ENCODE results near the gene LDLRAD4. TPM values are rescaled to one million over a fixed set of nuclear protein-coding genes. Genes with fewer than 3 reads are reported as not detected.
A peak's percentile ranks its signal among the peaks of the same experiment; 100 is the strongest.

Gene LDLRAD4
- total and polyA plus RNA-seq, 12 donors: 3.9 to 64.5 (median 36.0) TPM

- peaks cover 47 to 71% of the 10 kb centered on the region in 2 donors for H3K4me1 ChIP-seq (replicated peaks in 1 of 2)
- no peak overlapping the region for H3K4me3 ChIP-seq
- 86 to 91% (median 90%) methylated on average over 17 of the region's 17 CpGs for WGBS, 4 donors
- H3K27ac ChIP-seq: no peak overlapping the region
- H3K27me3 ChIP-seq: no peaks in the 10 kb centered on the region
- H3K36me3 ChIP-seq (replicated peaks in 1 of 2): no peaks in the 10 kb centered on the region
- no peaks in the 10 kb centered on the region for H3K9me3 ChIP-seq (replicated peaks in 1 of 3)
- intact Hi-C loops (cut with DNase I): no loop called here
- TF ChIP-seq, protein P1, sequence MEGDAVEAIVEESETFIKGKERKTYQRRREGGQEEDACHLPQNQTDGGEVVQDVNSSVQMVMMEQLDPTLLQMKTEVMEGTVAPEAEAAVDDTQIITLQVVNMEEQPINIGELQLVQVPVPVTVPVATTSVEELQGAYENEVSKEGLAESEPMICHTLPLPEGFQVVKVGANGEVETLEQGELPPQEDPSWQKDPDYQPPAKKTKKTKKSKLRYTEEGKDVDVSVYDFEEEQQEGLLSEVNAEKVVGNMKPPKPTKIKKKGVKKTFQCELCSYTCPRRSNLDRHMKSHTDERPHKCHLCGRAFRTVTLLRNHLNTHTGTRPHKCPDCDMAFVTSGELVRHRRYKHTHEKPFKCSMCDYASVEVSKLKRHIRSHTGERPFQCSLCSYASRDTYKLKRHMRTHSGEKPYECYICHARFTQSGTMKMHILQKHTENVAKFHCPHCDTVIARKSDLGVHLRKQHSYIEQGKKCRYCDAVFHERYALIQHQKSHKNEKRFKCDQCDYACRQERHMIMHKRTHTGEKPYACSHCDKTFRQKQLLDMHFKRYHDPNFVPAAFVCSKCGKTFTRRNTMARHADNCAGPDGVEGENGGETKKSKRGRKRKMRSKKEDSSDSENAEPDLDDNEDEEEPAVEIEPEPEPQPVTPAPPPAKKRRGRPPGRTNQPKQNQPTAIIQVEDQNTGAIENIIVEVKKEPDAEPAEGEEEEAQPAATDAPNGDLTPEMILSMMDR (IDR thresholded peaks at IDR 0.05): no peak
- TF ChIP-seq POLR2A (IDR thresholded peaks at IDR 0.05): no peak
- peak in 1 of 7 donors; percentile 46 for DNase-seq
Measured at GRCh38 chr18:13265008-13265910, 46.7 kb downstream of the LDLRAD4 start.

DNA sequence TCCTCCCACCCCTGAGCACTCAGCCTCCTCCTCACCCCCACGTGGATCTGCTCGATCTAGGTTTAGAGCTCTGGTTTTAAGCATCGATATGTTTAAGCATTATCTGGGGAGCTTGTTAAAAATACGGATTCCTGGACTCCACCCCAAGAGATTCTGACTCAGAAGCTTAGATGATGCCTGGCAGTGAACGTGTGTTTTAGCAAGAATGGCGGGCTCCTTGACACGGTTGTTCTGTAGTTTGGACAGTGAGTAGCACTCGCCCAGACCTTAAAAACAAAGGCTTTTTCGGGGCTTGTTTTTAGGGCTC is 47.3 kb downstream of the LDLRAD4 start:
- 81 to 93% (median 89%) methylated on average over 8 to 9 of the region's 9 CpGs for WGBS, 4 donors

GRCh38 chr18:13266218-13267100 is 47.9 kb downstream of the LDLRAD4 start:
- peak in 1 of 7 donors; percentile 59 for DNase-seq
- no peaks in the 10 kb centered on the region for H3K36me3 ChIP-seq (replicated peaks in 1 of 2)
- peaks cover 36 to 71% of the 10 kb centered on the region in 2 donors for H3K4me1 ChIP-seq (replicated peaks in 1 of 2)
- peak overlapping the region in 2 of 5 donors; percentile 11 to 65 for H3K27ac ChIP-seq
- H3K9me3 ChIP-seq (replicated peaks in 1 of 3): no peaks in the 10 kb centered on the region
- 77 to 90% (median 83%) methylated on average over 21 to 23 of the region's 23 CpGs for WGBS, 4 donors
- TF ChIP-seq, protein P1 (IDR thresholded peaks at IDR 0.05): no peak
- no peak for TF ChIP-seq POLR2A (IDR thresholded peaks at IDR 0.05)
- H3K27me3 ChIP-seq: no peaks in the 10 kb centered on the region
- intact Hi-C loops (cut with DNase I): no loop called here
- H3K4me3 ChIP-seq: no peak overlapping the region

More for the DNA sequence above, 47.3 kb downstream of the LDLRAD4 start:
- no peaks in the 10 kb centered on the region for H3K9me3 ChIP-seq (replicated peaks in 1 of 3)
- no peaks in the 10 kb centered on the region for H3K27me3 ChIP-seq
- H3K4me1 ChIP-seq (replicated peaks in 1 of 2): peaks cover 41 to 71% of the 10 kb centered on the region in 2 donors
- no peak for DNase-seq
- intact Hi-C loops (cut with DNase I): no loop called here
- H3K4me3 ChIP-seq: no peak overlapping the region
- no peak overlapping the region for H3K27ac ChIP-seq
- TF ChIP-seq, protein P1 (IDR thresholded peaks at IDR 0.05): no peak
- no peak for TF ChIP-seq POLR2A (IDR thresholded peaks at IDR 0.05)
- no peaks in the 10 kb centered on the region for H3K36me3 ChIP-seq (replicated peaks in 1 of 2)

- TF ChIP-seq, protein P1 (IDR thresholded peaks at IDR 0.05): no peak
- no peak for TF ChIP-seq POLR2A (IDR thresholded peaks at IDR 0.05)
- 60 to 75% (median 63%) methylated on average over 7 of the region's 7 CpGs for WGBS, 4 donors
- Histone ChIP-seq H3K4me1 (replicated peaks in 1 of 2) (peaks cover 36 to 74% of the 10 kb centered on the region in 2 donors), H3K27me3 (no peaks in the 10 kb centered on the region), H3K27ac (peak overlapping the region in 3 of 5 donors; percentile 63 to 73 (median 65)), H3K36me3 (replicated peaks in 1 of 2) (no peaks in the 10 kb centered on the region), H3K4me3 (no peak overlapping the region), H3K9me3 (replicated peaks in 1 of 3) (no peaks in the 10 kb centered on the region)
- DNase-seq: peak in 5 of 7 donors; percentile 63 to 73 (median 70)
- intact Hi-C loops (cut with DNase I): no loop called here
Measured at GRCh38 chr18:13267431-13267873, 48.9 kb downstream of the LDLRAD4 start.
